ENCODE results near the gene FAM193B. TPM values are rescaled to one million over a fixed set of nuclear protein-coding genes. Genes with fewer than 3 reads are reported as not detected.

FAM193B gene
- total and polyA plus RNA-seq, 5 donors from 2014 or later, result 2.8 to 179 (median 3.7) TPM

DNA sequence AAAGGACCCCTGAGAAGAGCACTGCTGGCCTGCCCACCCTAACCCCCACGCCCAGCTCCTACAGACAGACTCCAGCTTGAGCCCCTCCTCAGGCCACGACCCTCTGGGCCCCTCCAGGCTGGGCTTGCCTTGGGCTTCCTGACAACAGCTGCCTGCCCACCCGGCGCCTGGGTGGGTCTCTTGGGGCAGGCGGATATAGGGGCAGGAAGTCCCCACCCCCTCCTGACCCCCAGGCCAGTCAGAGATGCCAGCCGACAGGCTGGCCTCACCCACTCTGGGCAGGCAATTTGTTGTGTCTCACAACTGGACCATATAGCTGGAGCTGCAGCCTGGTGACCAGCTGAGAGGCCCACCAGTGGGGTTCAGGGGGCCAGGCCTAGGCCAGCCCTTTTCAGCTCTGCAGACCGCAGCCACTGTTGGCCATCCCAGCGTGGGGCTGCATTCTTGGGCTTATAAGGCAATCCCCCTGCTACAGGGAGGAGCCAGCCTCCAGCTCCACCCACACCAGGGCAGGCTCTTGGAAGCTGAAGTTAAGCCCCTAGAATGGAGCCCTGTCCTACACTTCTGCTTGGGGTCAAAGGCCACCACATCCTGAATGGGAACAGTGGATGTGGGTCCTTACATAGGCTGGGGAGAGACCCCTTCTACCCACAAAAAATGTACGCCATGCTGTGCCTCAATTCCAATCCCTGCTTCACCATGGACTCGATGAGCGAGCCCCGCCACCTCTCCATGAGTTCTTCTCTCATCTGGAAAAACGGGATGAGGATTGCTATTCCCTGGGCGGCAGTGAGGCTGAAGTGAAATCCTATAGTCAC is 58.9 kb downstream of the FAM193B start:
- H3K4me3 ChIP-seq (ENCODE audit: low read depth, low read length), result no peak overlapping the region
- no peaks in the 10 kb centered on the region for H3K9me3 ChIP-seq (ENCODE audit: control insufficient read depth in 2 of 2, low read length in 2 of 2)
- no peak for DNase-seq
- Mint-ChIP-seq H3K36me3 (peaks cover 4% of the 10 kb centered on the region), H3K27me3 (peaks cover 9% of the 10 kb centered on the region), H3K27ac (no peak overlapping the region), H3K4me1 (peaks cover 0 to 30% (median 12%) of the 10 kb centered on the region in 4 donors), H3K9me3 (no peaks in the 10 kb centered on the region), H3K4me3 (peak overlapping the region; percentile 30 to 89 (median 58))
- ATAC-seq (ENCODE audit: low read depth in 2 of 2), result no peak
- no peak overlapping the region for H3K27ac ChIP-seq (ENCODE audit: insufficient read depth, low read length, poor library complexity, severe bottlenecking)
- peaks cover 3% of the 10 kb centered on the region for H3K27me3 ChIP-seq (ENCODE audit: control insufficient read depth, insufficient read depth, low read length)
- H3K4me1 ChIP-seq (ENCODE audit: control insufficient read depth, insufficient read depth, low read length, poor library complexity, severe bottlenecking), result peaks cover 21% of the 10 kb centered on the region
- no peaks in the 10 kb centered on the region for H3K36me3 ChIP-seq (ENCODE audit: control insufficient read depth, insufficient read depth, low read length)

DNA sequence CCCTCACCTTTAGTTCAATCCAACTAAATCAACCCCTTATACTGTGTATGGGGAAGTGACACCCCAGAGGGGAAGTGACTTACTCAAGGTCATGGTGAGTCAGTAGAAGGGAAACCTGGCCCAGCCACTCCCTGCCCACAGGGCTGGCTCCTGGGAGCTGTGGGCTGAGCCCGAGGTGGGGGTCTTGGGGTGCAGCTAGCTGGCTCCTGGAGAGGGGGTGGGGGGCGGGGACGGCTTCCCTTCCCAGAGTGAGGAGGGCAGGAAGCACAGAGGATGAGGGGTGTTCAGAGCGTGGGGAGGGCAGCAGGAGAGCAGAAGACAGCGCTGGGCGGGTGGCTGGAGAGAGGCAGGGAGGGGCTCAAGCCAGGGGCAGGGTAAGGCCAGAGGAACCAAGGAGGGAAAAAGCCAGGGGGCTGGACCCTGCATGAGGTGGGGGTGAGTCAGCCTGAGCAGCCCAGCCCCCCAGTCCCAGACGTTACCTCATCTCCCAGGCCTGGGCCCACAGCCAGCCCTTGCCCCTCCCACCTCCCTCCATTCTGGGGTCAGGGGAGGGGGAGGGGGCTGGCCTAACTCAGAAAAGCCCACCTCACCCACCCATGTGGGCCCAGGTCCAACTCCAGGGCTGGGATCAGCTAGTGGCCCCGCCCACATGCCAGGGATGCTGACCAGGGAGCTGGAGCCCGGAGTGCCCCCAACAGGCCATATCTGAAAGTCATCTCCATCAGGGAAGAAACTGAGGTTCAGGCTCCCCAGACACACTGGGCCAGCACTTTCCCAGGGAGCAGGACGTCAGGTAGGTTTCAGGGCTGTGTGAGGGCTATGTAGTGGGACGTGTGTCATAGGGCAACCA is 59.8 kb downstream of the FAM193B start:
- H3K27ac Mint-ChIP-seq, result no peak overlapping the region
- H3K9me3 ChIP-seq (ENCODE audit: control insufficient read depth in 2 of 2, low read length in 2 of 2), result no peaks in the 10 kb centered on the region
- ATAC-seq (ENCODE audit: low read depth in 2 of 2), result no peak
- DNase-seq, result peak in 1 of 3 donors; percentile 39
- H3K27me3 ChIP-seq (ENCODE audit: control insufficient read depth, insufficient read depth, low read length), result peaks cover 3% of the 10 kb centered on the region
- H3K36me3 ChIP-seq (ENCODE audit: control insufficient read depth, insufficient read depth, low read length), result no peaks in the 10 kb centered on the region
- H3K36me3 Mint-ChIP-seq, result peaks cover 4% of the 10 kb centered on the region
- no peak overlapping the region for H3K4me3 Mint-ChIP-seq
- no peak overlapping the region for H3K27ac ChIP-seq (ENCODE audit: insufficient read depth, low read length, poor library complexity, severe bottlenecking)
- peaks cover 21% of the 10 kb centered on the region for H3K4me1 ChIP-seq (ENCODE audit: control insufficient read depth, insufficient read depth, low read length, poor library complexity, severe bottlenecking)
- H3K4me1 Mint-ChIP-seq, result peaks cover 0 to 29% (median 11%) of the 10 kb centered on the region in 4 donors
- H3K4me3 ChIP-seq (ENCODE audit: low read depth, low read length), result no peak overlapping the region
- peaks cover 9% of the 10 kb centered on the region for H3K27me3 Mint-ChIP-seq
- no peaks in the 10 kb centered on the region for H3K9me3 Mint-ChIP-seq

DNA sequence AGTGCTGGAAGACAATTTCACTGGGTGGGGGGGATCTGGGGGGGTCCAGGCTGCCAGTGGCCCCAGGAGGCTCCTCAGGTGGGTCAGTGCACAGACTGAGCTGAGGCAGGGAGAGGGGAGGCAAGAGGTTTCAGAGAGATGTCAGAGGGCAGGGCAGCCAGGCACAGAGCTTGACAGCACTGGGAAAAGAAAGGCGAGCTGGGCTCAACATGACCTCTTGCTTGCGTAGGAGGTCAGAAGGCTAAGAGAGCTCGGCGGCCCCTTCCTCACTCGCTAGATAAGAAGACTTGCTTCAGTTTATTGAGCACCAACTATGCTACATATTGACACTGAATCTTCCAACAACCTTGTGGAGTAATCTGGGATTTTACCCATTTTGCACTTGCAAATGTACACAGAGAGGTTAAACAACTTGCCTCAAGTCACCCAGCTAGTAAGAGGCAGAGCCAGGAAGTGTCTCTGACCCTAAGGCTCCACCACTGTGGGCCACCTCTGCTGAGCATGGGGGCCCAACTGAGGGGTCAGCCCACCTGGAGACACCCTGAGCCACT is 60.5 kb downstream of the FAM193B start:
- Mint-ChIP-seq H3K36me3 (peaks cover 4% of the 10 kb centered on the region), H3K27me3 (peaks cover 6% of the 10 kb centered on the region), H3K9me3 (no peaks in the 10 kb centered on the region), H3K4me1 (peaks cover 0 to 27% (median 11%) of the 10 kb centered on the region in 4 donors), H3K27ac (peak overlapping the region in 1 of 3 donors; percentile 34), H3K4me3 (no peak overlapping the region)
- ATAC-seq (ENCODE audit: low read depth in 2 of 2) (no peak), DNase-seq (no peak)
- Histone ChIP-seq H3K27ac (ENCODE audit: insufficient read depth, low read length, poor library complexity, severe bottlenecking) (no peak overlapping the region), H3K9me3 (ENCODE audit: control insufficient read depth in 2 of 2, low read length in 2 of 2) (no peaks in the 10 kb centered on the region), H3K4me3 (ENCODE audit: low read depth, low read length) (no peak overlapping the region), H3K36me3 (ENCODE audit: control insufficient read depth, insufficient read depth, low read length) (no peaks in the 10 kb centered on the region), H3K27me3 (ENCODE audit: control insufficient read depth, insufficient read depth, low read length) (peaks cover 3% of the 10 kb centered on the region), H3K4me1 (ENCODE audit: control insufficient read depth, insufficient read depth, low read length, poor library complexity, severe bottlenecking) (peaks cover 21% of the 10 kb centered on the region)

DNA sequence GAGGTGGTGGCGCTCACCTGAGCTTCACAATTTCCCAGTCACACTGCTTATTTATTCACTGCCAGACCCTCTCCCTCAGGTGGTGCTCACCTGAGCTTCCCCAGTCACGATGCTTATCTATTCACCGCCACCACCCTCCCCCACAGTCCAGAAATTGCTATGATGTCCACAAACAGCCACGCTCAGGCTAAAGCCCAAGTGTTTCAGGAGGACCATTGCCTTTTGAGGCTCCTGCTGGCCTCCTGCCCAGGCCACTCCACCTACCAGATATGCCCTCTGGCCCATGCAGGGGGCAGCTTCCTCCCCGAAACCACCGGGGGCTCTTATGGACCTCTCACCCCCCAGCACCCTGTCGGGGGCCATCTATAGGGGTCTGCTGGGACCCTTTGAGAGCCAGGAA is 61.5 kb downstream of the FAM193B start:
- Mint-ChIP-seq H3K4me3 (peak overlapping the region in 1 of 4 donors; percentile 52), H3K36me3 (peaks cover 4% of the 10 kb centered on the region), H3K4me1 (peaks cover 0 to 18% (median 8%) of the 10 kb centered on the region in 4 donors), H3K27ac (peak overlapping the region in 2 of 3 donors; percentile 7 to 54), H3K27me3 (no peaks in the 10 kb centered on the region), H3K9me3 (no peaks in the 10 kb centered on the region)
- Histone ChIP-seq H3K9me3 (ENCODE audit: control insufficient read depth in 2 of 2, low read length in 2 of 2) (no peaks in the 10 kb centered on the region), H3K27me3 (ENCODE audit: control insufficient read depth, insufficient read depth, low read length) (no peaks in the 10 kb centered on the region), H3K27ac (ENCODE audit: insufficient read depth, low read length, poor library complexity, severe bottlenecking) (no peak overlapping the region), H3K36me3 (ENCODE audit: control insufficient read depth, insufficient read depth, low read length) (no peaks in the 10 kb centered on the region), H3K4me3 (ENCODE audit: low read depth, low read length) (no peak overlapping the region), H3K4me1 (ENCODE audit: control insufficient read depth, insufficient read depth, low read length, poor library complexity, severe bottlenecking) (peaks cover 15% of the 10 kb centered on the region)
- ATAC-seq (ENCODE audit: low read depth in 2 of 2), result no peak
- DNase-seq, result no peak

DNA sequence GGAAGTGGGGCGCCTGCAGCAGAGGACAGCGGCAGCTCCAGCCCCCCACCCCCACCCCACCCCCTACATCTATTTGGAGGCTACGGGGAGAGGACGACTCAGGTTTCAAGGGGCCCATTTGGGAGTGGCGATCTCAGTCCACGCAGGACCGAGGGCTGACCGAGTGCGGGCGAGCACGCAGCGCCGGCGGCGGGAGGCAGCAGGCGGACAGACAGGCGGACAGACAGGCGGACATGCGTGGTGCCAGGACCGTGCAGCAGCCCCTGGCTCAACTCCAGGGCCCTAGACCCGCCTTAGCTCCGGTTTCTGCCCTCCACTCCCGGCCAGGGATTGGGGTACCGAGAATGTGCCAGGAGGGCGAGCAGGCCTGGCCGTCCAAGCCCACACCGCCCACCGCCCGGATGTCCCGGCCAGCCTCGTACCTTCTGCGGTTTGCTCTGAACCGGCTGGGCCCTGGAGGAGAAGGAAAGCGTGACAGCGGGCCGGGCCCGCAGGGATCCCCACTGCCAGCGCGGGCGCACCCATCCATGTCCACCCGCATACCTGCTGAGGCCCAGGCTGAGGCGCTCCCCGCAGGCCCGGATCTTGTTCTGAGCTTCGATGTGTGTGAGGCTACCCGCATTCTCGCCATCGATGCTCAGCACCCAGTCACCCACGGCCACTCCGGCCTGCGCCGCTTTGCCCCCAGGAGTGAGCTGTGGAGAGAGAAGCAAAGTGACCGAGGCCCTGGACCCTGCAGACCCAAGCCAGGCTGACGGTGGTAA is 62.2 kb downstream of the FAM193B start:
- Mint-ChIP-seq H3K27ac (no peak overlapping the region), H3K9me3 (no peaks in the 10 kb centered on the region), H3K27me3 (no peaks in the 10 kb centered on the region), H3K36me3 (peaks cover 6% of the 10 kb centered on the region), H3K4me3 (no peak overlapping the region), H3K4me1 (peaks cover 0 to 16% (median 8%) of the 10 kb centered on the region in 4 donors)
- Histone ChIP-seq H3K9me3 (ENCODE audit: control insufficient read depth in 2 of 2, low read length in 2 of 2) (no peaks in the 10 kb centered on the region), H3K36me3 (ENCODE audit: control insufficient read depth, insufficient read depth, low read length) (no peaks in the 10 kb centered on the region), H3K27ac (ENCODE audit: insufficient read depth, low read length, poor library complexity, severe bottlenecking) (no peak overlapping the region), H3K4me3 (ENCODE audit: low read depth, low read length) (no peak overlapping the region), H3K4me1 (ENCODE audit: control insufficient read depth, insufficient read depth, low read length, poor library complexity, severe bottlenecking) (peaks cover 12% of the 10 kb centered on the region), H3K27me3 (ENCODE audit: control insufficient read depth, insufficient read depth, low read length) (no peaks in the 10 kb centered on the region)
- DNase-seq (no peak), ATAC-seq (ENCODE audit: low read depth in 2 of 2) (no peak)

DNA sequence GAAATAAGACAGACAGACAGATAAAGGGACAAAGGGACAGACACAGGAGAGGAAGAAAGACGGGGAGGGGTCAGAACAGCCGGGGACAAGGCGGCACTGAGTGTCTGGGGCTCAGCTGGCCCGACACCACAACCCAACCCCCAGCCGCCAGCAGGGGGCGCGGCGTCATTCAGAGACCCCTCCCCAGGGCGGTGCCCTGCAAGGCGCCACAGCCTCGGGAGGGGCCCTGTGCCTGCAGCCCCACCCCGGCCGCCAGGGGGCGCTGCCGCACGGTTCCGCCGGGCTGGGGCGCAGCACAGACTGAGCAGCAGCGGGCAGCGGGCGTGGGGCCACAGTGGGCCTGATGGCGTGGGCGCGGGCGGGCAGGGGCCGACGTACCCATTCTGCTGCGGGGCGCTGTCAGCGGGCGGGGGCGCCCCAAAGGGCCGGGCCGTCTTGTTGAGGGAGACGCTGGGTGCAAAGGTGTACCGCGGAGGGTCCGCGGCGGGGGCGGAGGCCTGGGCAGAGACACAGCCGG is 62.9 kb downstream of the FAM193B start:
- DNase-seq, result peak in 1 of 3 donors; percentile 19
- no peak overlapping the region for H3K4me3 Mint-ChIP-seq
- Histone ChIP-seq H3K9me3 (ENCODE audit: control insufficient read depth in 2 of 2, low read length in 2 of 2) (no peaks in the 10 kb centered on the region), H3K36me3 (ENCODE audit: control insufficient read depth, insufficient read depth, low read length) (no peaks in the 10 kb centered on the region), H3K27ac (ENCODE audit: insufficient read depth, low read length, poor library complexity, severe bottlenecking) (no peak overlapping the region), H3K27me3 (ENCODE audit: control insufficient read depth, insufficient read depth, low read length) (no peaks in the 10 kb centered on the region), H3K4me3 (ENCODE audit: low read depth, low read length) (no peak overlapping the region), H3K4me1 (ENCODE audit: control insufficient read depth, insufficient read depth, low read length, poor library complexity, severe bottlenecking) (peaks cover 6% of the 10 kb centered on the region)
- H3K36me3 Mint-ChIP-seq, result peaks cover 7% of the 10 kb centered on the region
- no peak for ATAC-seq (ENCODE audit: low read depth in 2 of 2)
- peaks cover 0 to 16% (median 8%) of the 10 kb centered on the region in 4 donors for H3K4me1 Mint-ChIP-seq
- no peaks in the 10 kb centered on the region for H3K27me3 Mint-ChIP-seq
- no peaks in the 10 kb centered on the region for H3K9me3 Mint-ChIP-seq
- H3K27ac Mint-ChIP-seq, result peak overlapping the region in 1 of 3 donors; percentile 59

DNA sequence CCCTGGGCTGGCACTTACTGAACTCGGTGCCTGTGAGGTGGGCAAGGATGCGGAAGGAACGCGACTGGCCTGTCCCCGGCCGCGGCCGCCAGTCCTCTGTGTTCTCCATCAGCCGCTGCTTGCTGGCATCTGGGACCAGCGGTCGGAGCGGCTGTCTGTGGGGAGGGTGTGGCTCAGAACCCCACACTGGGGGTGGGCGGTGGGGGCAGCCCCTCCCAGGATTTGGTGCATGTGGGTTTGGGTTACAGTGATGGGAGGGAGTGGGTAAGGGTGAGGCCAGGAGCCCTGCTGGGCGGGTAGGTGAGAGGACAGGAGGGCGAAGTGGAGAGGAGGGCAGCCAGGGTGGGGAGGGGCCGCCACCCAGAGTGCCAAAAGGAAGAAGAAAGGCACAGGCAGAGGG is 63.4 kb downstream of the FAM193B start:
- ATAC-seq (ENCODE audit: low read depth in 2 of 2), result no peak
- Histone ChIP-seq H3K27me3 (ENCODE audit: control insufficient read depth, insufficient read depth, low read length) (no peaks in the 10 kb centered on the region), H3K27ac (ENCODE audit: insufficient read depth, low read length, poor library complexity, severe bottlenecking) (no peak overlapping the region), H3K4me3 (ENCODE audit: low read depth, low read length) (no peak overlapping the region), H3K36me3 (ENCODE audit: control insufficient read depth, insufficient read depth, low read length) (no peaks in the 10 kb centered on the region), H3K4me1 (ENCODE audit: control insufficient read depth, insufficient read depth, low read length, poor library complexity, severe bottlenecking) (peaks cover under 1% of the 10 kb centered on the region), H3K9me3 (ENCODE audit: control insufficient read depth in 2 of 2, low read length in 2 of 2) (no peaks in the 10 kb centered on the region)
- Mint-ChIP-seq H3K36me3 (peaks cover 7% of the 10 kb centered on the region), H3K4me3 (no peak overlapping the region), H3K27ac (peak overlapping the region in 1 of 3 donors; percentile 59), H3K27me3 (no peaks in the 10 kb centered on the region), H3K9me3 (peaks cover 0 to 1% (median 0%) of the 10 kb centered on the region in 7 donors), H3K4me1 (peaks cover 0 to 12% (median 6%) of the 10 kb centered on the region in 4 donors)
- DNase-seq, result no peak

Data from CD4-positive, CD25-positive, alpha-beta regulatory T cell (primary cell).